ENCODE data around the gene PLEK.
"Not testable (repeated sequence)": the region's sequence is repeated elsewhere in the genome, so short reads cannot be mapped to it uniquely, and the experiment has no call there.

PLEK gene

DNA sequence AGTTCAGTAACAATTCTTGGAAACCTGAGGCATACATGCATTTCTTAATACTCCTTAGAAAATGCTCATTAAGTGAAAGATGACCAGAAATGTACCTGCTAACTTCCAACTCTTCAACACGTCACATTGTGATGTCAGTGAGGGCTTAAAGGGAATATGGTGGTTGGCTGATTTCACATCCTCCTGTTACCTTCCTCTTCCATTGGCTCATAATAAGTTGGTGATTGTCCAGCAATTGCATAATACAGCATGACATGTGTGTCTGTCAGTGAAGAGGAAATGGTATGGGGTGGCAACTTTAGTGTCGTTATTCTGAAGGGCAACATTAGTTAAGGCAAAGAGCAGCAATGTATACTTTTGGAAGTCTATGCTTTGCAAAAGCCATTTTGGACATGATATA lies 26.0 kb downstream of the PLEK start:
- H3K4me3 ChIP-seq (ENCODE audit: low read depth, low read length) = no peak overlapping the region
- in situ Hi-C loops (cut with HindIII; ENCODE audit: low pct_ligation_motif_present, low sequenced_read_pairs) = no loop called here
- no peak for DNase-seq
- H3K27me3 ChIP-seq (replicated peaks) = peaks cover 6% of the 10 kb centered on the region
- no peaks in the 10 kb centered on the region for H3K36me3 ChIP-seq (replicated peaks)
- H3K27ac ChIP-seq = no peak overlapping the region
- TF ChIP-seq, protein P1, sequence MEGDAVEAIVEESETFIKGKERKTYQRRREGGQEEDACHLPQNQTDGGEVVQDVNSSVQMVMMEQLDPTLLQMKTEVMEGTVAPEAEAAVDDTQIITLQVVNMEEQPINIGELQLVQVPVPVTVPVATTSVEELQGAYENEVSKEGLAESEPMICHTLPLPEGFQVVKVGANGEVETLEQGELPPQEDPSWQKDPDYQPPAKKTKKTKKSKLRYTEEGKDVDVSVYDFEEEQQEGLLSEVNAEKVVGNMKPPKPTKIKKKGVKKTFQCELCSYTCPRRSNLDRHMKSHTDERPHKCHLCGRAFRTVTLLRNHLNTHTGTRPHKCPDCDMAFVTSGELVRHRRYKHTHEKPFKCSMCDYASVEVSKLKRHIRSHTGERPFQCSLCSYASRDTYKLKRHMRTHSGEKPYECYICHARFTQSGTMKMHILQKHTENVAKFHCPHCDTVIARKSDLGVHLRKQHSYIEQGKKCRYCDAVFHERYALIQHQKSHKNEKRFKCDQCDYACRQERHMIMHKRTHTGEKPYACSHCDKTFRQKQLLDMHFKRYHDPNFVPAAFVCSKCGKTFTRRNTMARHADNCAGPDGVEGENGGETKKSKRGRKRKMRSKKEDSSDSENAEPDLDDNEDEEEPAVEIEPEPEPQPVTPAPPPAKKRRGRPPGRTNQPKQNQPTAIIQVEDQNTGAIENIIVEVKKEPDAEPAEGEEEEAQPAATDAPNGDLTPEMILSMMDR (IDR thresholded peaks at IDR 0.05; ENCODE audit: low read depth, low read length, missing control alignments) = no peak

DNA sequence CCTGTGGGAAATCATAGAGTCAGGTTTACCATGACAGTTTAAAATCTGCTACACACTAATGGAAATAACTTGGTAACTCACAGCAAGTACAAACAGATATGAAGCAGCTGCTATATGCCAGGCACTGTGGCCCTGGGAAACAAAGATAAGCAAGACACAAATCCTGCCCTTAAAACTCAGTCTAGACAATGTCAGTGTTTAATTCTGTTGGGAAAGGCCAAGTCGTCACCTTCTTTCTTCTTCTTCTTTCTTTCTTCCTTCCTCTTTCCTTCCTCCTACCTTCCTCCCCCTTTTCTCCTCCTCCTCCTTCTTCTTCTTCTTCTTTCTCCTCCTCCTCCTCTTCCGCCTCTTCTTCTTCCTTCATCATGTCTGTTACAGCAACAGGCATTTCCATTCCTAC lies 26.8 kb downstream of the PLEK start:
- Histone ChIP-seq H3K27me3 (replicated peaks) (peaks cover 6% of the 10 kb centered on the region), H3K36me3 (replicated peaks) (no peaks in the 10 kb centered on the region), H3K27ac (no peak overlapping the region), H3K4me3 (ENCODE audit: low read depth, low read length) (no peak overlapping the region)
- in situ Hi-C loops (cut with HindIII; ENCODE audit: low pct_ligation_motif_present, low sequenced_read_pairs) = no loop called here
- no peak for DNase-seq
- TF ChIP-seq, protein P1 (IDR thresholded peaks at IDR 0.05; ENCODE audit: low read depth, low read length, missing control alignments) = no peak

DNA sequence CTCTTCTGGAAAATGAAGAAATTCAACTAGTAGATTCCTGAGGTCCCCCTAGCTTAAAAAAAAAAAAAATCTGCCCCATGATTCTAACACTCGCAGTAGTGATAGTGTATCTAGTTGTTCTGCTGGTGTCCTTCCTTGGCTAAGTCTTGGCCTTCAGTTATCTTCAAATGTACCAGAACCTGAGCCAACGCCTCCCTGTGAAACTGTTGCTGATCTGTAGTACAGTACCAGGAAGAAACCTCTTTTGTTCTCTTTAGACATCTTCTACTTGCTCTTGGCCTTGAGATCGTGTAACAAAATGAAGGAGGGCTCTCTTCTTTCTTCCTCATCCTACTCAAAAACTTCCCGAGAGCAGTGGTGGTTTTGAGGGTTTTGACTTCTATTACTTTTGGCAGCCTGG lies 31.0 kb downstream of the PLEK start:
- in situ Hi-C loops (cut with HindIII; ENCODE audit: low pct_ligation_motif_present, low sequenced_read_pairs) = no loop called here
- TF ChIP-seq, protein P1 (IDR thresholded peaks at IDR 0.05; ENCODE audit: low read depth, low read length, missing control alignments) = no peak
- no peak for DNase-seq
- Histone ChIP-seq H3K27ac (no peak overlapping the region), H3K36me3 (replicated peaks) (no peaks in the 10 kb centered on the region), H3K27me3 (replicated peaks) (peaks cover 6% of the 10 kb centered on the region), H3K4me3 (ENCODE audit: low read depth, low read length) (no peak overlapping the region)

DNA sequence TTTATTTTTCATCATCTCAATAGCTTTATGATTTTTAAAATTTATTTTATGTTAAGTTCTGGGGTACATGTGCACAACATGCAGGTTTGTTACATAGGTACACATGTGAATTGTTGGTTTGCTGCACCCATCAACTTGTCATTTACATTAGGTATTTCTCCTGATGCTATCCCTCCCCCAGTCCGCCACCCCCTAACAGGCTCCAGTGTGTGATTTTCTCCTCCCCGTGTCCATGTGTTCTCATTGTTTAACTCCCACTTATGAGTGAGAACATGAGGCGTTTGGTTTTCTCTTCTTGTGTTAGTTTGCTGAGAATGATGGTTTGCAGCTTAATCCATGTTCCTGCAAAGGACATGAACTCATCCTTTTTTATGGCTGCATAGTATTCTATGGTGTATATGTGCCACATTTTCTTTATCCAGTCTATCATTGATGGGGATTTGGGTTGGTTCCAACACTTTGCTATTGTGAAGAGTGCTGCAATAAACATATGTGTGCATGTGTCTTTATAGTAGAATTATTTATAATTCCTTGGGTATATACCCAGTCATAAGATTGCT lies 32.7 kb downstream of the PLEK start:
- DNase-seq; in situ Hi-C loops (cut with HindIII; ENCODE audit: low pct_ligation_motif_present, low sequenced_read_pairs); H3K36me3 ChIP-seq (replicated peaks); H3K27me3 ChIP-seq (replicated peaks); H3K27ac ChIP-seq; H3K4me3 ChIP-seq (ENCODE audit: low read depth, low read length): not testable (repeated sequence)

DNA sequence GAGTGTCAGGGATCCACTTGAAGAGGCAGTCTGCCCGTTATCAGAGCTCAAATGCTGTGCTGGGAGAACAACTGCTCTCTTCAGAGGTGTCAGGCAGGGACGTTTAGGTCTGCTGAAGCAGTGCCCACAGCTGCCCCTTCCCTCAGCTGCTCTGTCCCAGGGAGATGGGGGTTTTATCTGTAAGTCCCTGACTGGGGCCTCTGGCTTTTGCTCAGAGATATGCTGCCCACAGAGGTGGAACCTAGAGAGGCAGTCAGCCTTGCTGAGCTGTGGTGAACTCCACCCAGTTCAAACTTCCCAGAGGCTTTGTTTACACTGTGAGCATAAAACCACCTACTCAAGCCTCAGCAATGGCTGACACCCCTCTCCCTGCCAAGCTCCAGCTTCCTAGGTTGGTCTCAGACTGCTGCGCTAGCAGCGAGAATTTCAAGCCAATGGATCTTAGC lies 38.1 kb downstream of the PLEK start:
- TF ChIP-seq, protein P1 (IDR thresholded peaks at IDR 0.05; ENCODE audit: low read depth, low read length, missing control alignments) = no peak
- Histone ChIP-seq H3K27ac (no peak overlapping the region), H3K36me3 (replicated peaks) (no peaks in the 10 kb centered on the region), H3K4me3 (ENCODE audit: low read depth, low read length) (no peak overlapping the region), H3K27me3 (replicated peaks) (peaks cover 5% of the 10 kb centered on the region)
- in situ Hi-C loops (cut with HindIII; ENCODE audit: low pct_ligation_motif_present, low sequenced_read_pairs) = no loop called here
- DNase-seq = no peak

DNA sequence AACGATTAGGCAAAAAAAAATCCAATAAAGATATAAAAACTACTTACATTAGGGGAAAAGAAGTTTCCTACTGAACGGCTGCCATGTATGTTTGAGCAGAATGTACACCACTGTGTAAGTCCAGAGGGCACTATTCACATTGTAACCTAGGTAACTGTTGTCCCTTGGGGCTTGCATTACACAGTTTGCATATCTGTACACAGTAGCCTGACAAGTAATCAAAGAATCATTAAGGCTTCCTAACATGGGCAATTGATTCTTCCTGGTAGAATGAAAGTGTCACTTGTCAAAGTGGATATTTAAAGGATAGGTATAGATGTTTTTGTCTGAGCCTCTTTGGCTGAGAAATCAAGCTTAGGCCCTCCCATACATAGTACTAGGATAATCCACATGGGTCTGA lies 39.1 kb downstream of the PLEK start:
- TF ChIP-seq, protein P1 (IDR thresholded peaks at IDR 0.05; ENCODE audit: low read depth, low read length, missing control alignments) = no peak

More for the DNA sequence above, 39.1 kb downstream of the PLEK start:
- peaks cover 5% of the 10 kb centered on the region for H3K27me3 ChIP-seq (replicated peaks)
- no peak overlapping the region for H3K4me3 ChIP-seq (ENCODE audit: low read depth, low read length)
- DNase-seq = no peak
- H3K27ac ChIP-seq = no peak overlapping the region
- H3K36me3 ChIP-seq (replicated peaks) = no peaks in the 10 kb centered on the region
- in situ Hi-C loops (cut with HindIII; ENCODE audit: low pct_ligation_motif_present, low sequenced_read_pairs) = no loop called here
